PFSK-1 (cell line): ENCODE data around the gene SSUH2.

ENCODE experiments used
- POLR2AphosphoS5 ChIP-seq: IDR thresholded peaks from 2 replicates; pipeline ENCODE4 v1.6.1; 2012; ENCODE audit warnings: low read depth, mild to moderate bottlenecking, control low read depth, low read length, moderate library complexity
- REST ChIP-seq, 2 experiments: IDR thresholded peaks; 2 replicates each; pipeline versions ENCODE4 v1.6.1 to v1.8.0; 2011 to 2012; ENCODE audit warnings: low read depth in 2 of 2, low read length in 2 of 2, control low read depth in 1 of 2, inconsistent platforms in 1 of 2, mild to moderate bottlenecking in 1 of 2, moderate library complexity in 1 of 2; ENCODE audit not compliant: insufficient read depth in 1 of 2
- TAF1 ChIP-seq: IDR thresholded peaks from 2 replicates; pipeline ENCODE4 v1.6.1; 2012; ENCODE audit warnings: low read length, control low read depth, borderline replicate concordance; ENCODE audit not compliant: insufficient read depth

GRCh38 chr3:8640223-8640622 is 4.4 kb downstream of the SSUH2 start:
- no peak for TF ChIP-seq REST (IDR thresholded peaks at IDR 0.05; ENCODE audit: insufficient read depth in 1 of 2, low read depth in 2 of 2, low read length in 2 of 2)
- no peak for TF ChIP-seq POLR2AphosphoS5
- TF ChIP-seq TAF1: no peak
